Measurements from ENCODE around the gene GRIN2C. TPM values are rescaled to one million over a fixed set of nuclear protein-coding genes. Genes with fewer than 3 reads are reported as not detected.
A peak's percentile ranks its signal among the peaks of the same experiment; 100 is the strongest.

GRIN2C gene
- total RNA-seq, 1 donor from 2014 or later = 2.1 TPM

- peaks cover 64 to 69% (median 65%) of the 10 kb centered on the region in 3 donors for H3K27me3 ChIP-seq (ENCODE audit: control insufficient read depth in 3 of 3, insufficient read depth in 3 of 3, low read length in 3 of 3)
- peaks cover 0 to 3% (median 0%) of the 10 kb centered on the region in 3 donors for H3K36me3 ChIP-seq (ENCODE audit: control insufficient read depth in 3 of 3, insufficient read depth in 3 of 3, low read length in 3 of 3)
- H3K9ac ChIP-seq (ENCODE audit: low read depth in 1 of 3, low read length in 3 of 3) = no peak overlapping the region
- peaks cover 0 to 4% (median 0%) of the 10 kb centered on the region in 3 donors for H3K4me1 ChIP-seq (ENCODE audit: control insufficient read depth in 3 of 3, insufficient read depth in 3 of 3, low read length in 3 of 3)
- no peak overlapping the region for H3K4me3 ChIP-seq (ENCODE audit: low read length in 3 of 3)
- H3K27ac ChIP-seq (ENCODE audit: low read depth, low read length) = no peak overlapping the region
- H3K9me3 ChIP-seq (ENCODE audit: control insufficient read depth in 3 of 3, low read length in 3 of 3) = no peaks in the 10 kb centered on the region
These were observed 8.0 kb downstream of the GRIN2C start for GRCh38 chr17:74851612-74852236.

GRCh38 chr17:74850914-74851313 lies 8.8 kb downstream of the GRIN2C start:
- H3K9ac ChIP-seq (ENCODE audit: low read depth in 1 of 3, low read length in 3 of 3) = no peak overlapping the region
- H3K9me3 ChIP-seq (ENCODE audit: control insufficient read depth in 3 of 3, low read length in 3 of 3) = no peaks in the 10 kb centered on the region
- H3K4me1 ChIP-seq (ENCODE audit: control insufficient read depth in 3 of 3, insufficient read depth in 3 of 3, low read length in 3 of 3) = peaks cover 0 to 4% (median 0%) of the 10 kb centered on the region in 3 donors
- H3K27me3 ChIP-seq (ENCODE audit: control insufficient read depth in 3 of 3, insufficient read depth in 3 of 3, low read length in 3 of 3) = peaks cover 68 to 73% (median 71%) of the 10 kb centered on the region in 3 donors
- H3K36me3 ChIP-seq (ENCODE audit: control insufficient read depth in 3 of 3, insufficient read depth in 3 of 3, low read length in 3 of 3) = peaks cover 0 to 3% (median 0%) of the 10 kb centered on the region in 3 donors
- H3K27ac ChIP-seq (ENCODE audit: low read depth, low read length) = no peak overlapping the region
- H3K4me3 ChIP-seq (ENCODE audit: low read length in 3 of 3) = no peak overlapping the region

DNA sequence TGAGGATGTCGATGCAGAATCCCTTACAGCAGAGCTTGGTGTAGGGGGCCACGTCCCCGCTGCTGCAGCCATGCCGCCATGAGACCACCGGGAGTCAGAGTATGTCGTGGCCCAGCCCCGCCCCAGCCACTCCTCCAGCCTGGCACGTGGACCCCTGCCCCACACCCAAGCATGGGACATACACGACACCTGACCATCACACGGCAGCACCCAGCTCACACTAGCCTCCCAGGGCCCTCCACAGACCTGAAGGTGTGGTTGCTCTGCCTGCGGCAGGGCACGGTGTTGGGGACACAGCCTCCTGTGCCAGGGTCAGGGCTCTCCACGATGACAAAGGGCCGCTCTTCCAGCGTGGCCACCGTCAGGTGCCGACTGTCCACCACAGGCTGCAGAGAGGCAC lies 9.4 kb downstream of the GRIN2C start:
- H3K4me1 ChIP-seq (ENCODE audit: control insufficient read depth in 3 of 3, insufficient read depth in 3 of 3, low read length in 3 of 3) = peaks cover 0 to 2% (median 0%) of the 10 kb centered on the region in 3 donors
- H3K9me3 ChIP-seq (ENCODE audit: control insufficient read depth in 3 of 3, low read length in 3 of 3) = no peaks in the 10 kb centered on the region
- H3K27me3 ChIP-seq (ENCODE audit: control insufficient read depth in 3 of 3, insufficient read depth in 3 of 3, low read length in 3 of 3) = peaks cover 68 to 74% (median 71%) of the 10 kb centered on the region in 3 donors
- H3K36me3 ChIP-seq (ENCODE audit: control insufficient read depth in 3 of 3, insufficient read depth in 3 of 3, low read length in 3 of 3) = peaks cover 0 to 3% (median 0%) of the 10 kb centered on the region in 3 donors
- no peak overlapping the region for H3K27ac ChIP-seq (ENCODE audit: low read depth, low read length)
- no peak overlapping the region for H3K4me3 ChIP-seq (ENCODE audit: low read length in 3 of 3)
- no peak overlapping the region for H3K9ac ChIP-seq (ENCODE audit: low read depth in 1 of 3, low read length in 3 of 3)

DNA sequence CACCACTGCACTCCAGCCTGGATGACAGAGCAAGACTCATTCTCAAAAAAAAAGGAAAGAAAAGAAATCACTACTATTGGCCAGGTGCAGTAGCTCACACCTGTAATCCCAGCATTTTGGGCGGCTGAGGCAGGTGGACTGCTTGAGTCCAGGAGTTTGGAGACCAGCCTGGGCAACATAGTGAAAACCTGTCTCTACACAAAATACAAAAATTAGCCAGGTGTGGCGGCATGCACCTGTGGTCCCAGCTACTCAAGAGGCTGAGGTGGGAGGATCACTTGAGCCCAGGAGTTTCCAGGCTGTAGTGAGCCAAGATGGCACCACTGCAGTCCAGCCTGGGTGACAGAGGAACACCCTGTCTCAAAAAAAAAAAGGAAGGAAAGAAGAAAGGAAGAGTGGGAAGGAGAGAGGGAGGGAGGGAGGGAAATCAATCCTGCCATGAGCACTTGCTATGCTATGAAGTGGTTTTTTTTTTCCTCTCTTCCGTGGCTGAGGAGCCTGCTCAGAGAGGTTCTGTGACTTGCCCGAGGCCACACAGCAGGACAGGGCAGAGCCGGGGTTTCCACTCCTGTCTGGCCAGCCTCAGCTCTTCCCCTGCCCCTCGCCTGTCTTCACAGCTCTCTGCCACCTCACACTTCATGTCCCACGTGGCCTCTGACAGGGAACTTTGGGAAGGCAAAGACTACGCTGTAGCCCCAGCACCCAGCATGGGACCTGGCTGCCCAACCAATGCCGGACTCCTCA lies 10.9 kb downstream of the GRIN2C start:
- Histone ChIP-seq H3K36me3 (ENCODE audit: control insufficient read depth in 3 of 3, insufficient read depth in 3 of 3, low read length in 3 of 3) (peaks cover 0 to 3% (median 0%) of the 10 kb centered on the region in 3 donors), H3K9ac (ENCODE audit: low read depth in 1 of 3, low read length in 3 of 3) (no peak overlapping the region), H3K27me3 (ENCODE audit: control insufficient read depth in 3 of 3, insufficient read depth in 3 of 3, low read length in 3 of 3) (peaks cover 61 to 68% (median 61%) of the 10 kb centered on the region in 3 donors), H3K4me3 (ENCODE audit: low read length in 3 of 3) (no peak overlapping the region), H3K27ac (ENCODE audit: low read depth, low read length) (no peak overlapping the region), H3K4me1 (ENCODE audit: control insufficient read depth in 3 of 3, insufficient read depth in 3 of 3, low read length in 3 of 3) (peaks cover 0 to 2% (median 0%) of the 10 kb centered on the region in 3 donors), H3K9me3 (ENCODE audit: control insufficient read depth in 3 of 3, low read length in 3 of 3) (no peaks in the 10 kb centered on the region)

DNA sequence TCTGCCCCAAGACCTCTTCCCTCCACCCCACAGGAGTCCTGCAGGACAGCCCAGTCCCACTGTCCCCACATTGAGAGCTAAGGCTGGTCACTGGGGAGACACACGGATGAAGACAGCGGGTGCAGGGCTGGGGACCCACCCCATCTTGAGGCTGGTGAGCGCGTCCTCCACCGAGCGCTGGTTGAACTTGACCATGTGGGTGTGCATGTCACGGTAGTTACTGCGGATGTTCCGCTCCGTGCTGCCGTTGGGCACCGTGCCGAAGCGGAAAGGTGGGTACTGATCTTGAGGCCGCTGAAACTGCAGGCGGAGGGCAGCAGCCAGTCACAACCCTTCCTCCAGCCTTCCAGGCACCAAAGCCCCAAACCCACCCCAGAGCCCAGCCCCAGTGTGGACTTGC lies 13.1 kb downstream of the GRIN2C start:
- Histone ChIP-seq H3K4me1 (ENCODE audit: control insufficient read depth in 3 of 3, insufficient read depth in 3 of 3, low read length in 3 of 3) (peaks cover 4 to 9% (median 9%) of the 10 kb centered on the region in 3 donors), H3K4me3 (ENCODE audit: low read length in 3 of 3) (no peak overlapping the region), H3K36me3 (ENCODE audit: control insufficient read depth in 3 of 3, insufficient read depth in 3 of 3, low read length in 3 of 3) (peaks cover 0 to 3% (median 0%) of the 10 kb centered on the region in 3 donors), H3K9me3 (ENCODE audit: control insufficient read depth in 3 of 3, low read length in 3 of 3) (no peaks in the 10 kb centered on the region), H3K27me3 (ENCODE audit: control insufficient read depth in 3 of 3, insufficient read depth in 3 of 3, low read length in 3 of 3) (peaks cover 50 to 67% (median 54%) of the 10 kb centered on the region in 3 donors), H3K27ac (ENCODE audit: low read depth, low read length) (no peak overlapping the region), H3K9ac (ENCODE audit: low read depth in 1 of 3, low read length in 3 of 3) (no peak overlapping the region)

DNA sequence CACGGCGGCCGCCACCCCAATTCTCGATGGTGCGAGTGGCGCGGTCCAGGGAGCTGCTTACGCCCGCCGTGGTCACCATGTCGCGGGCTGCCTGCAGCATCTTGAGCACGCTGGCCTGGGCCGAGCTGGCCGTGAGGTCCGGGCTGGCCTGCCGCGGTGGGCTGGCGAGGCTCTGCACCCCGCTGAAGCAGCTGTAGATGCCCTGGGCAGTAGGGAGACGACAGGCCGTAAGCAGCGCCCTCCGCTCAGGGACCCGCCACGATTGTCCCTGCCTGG lies 16.4 kb downstream of the GRIN2C start:
- Histone ChIP-seq H3K9ac (ENCODE audit: low read depth in 1 of 3, low read length in 3 of 3) (no peak overlapping the region), H3K9me3 (ENCODE audit: control insufficient read depth in 3 of 3, low read length in 3 of 3) (no peaks in the 10 kb centered on the region), H3K36me3 (ENCODE audit: control insufficient read depth in 3 of 3, insufficient read depth in 3 of 3, low read length in 3 of 3) (peaks cover 0 to 2% (median 0%) of the 10 kb centered on the region in 3 donors), H3K4me3 (ENCODE audit: low read length in 3 of 3) (no peak overlapping the region), H3K27me3 (ENCODE audit: control insufficient read depth in 3 of 3, insufficient read depth in 3 of 3, low read length in 3 of 3) (peaks cover 28 to 48% (median 45%) of the 10 kb centered on the region in 3 donors), H3K4me1 (ENCODE audit: control insufficient read depth in 3 of 3, insufficient read depth in 3 of 3, low read length in 3 of 3) (peaks cover 21 to 26% (median 22%) of the 10 kb centered on the region in 3 donors), H3K27ac (ENCODE audit: low read depth, low read length) (no peak overlapping the region)

DNA sequence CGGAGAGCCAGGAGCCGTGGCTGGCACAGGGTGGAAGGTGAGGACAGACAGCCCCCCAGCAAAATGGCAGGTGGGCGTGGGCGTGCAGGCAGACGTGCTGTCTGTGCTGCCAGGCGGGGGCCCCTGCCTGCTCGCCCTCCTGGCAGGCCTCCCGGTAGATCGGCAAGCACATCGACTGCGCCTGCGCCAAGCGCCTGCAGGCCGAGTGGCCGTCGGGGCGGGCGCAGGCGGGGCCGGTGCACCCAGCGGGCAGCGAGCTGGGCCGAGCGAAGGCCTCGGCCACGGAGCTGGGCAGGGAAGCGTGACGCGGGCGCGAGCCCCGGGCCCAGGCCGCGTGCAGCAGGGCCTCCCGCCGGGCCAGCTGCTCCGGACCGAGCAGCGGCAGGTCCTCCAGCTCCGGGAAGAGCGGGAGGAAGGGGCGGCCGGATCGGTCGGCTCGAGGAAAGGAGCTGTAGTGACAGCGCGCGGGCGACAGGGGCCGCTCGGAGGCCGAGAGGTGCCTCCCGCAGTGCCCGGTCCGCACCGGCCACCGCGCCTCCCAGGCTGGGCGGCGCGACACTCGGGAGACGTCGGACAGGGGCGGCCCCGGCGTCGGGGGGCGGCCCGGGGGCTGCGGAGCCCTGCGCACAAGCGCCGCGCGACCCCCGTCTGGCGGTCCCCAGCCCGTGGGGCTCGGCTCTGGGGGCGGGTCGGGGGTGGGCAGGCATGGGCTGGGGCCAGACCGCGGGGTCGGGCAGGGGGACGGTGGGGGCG lies 16.9 kb downstream of the GRIN2C start:
- Histone ChIP-seq H3K9ac (ENCODE audit: low read depth in 1 of 3, low read length in 3 of 3) (peak overlapping the region in 1 of 3 donors; percentile 40), H3K36me3 (ENCODE audit: control insufficient read depth in 3 of 3, insufficient read depth in 3 of 3, low read length in 3 of 3) (peaks cover 0 to 2% (median 0%) of the 10 kb centered on the region in 3 donors), H3K27me3 (ENCODE audit: control insufficient read depth in 3 of 3, insufficient read depth in 3 of 3, low read length in 3 of 3) (peaks cover 28 to 48% (median 45%) of the 10 kb centered on the region in 3 donors), H3K4me3 (ENCODE audit: low read length in 3 of 3) (peak overlapping the region in 2 of 3 donors; percentile 29 to 57), H3K9me3 (ENCODE audit: control insufficient read depth in 3 of 3, low read length in 3 of 3) (no peaks in the 10 kb centered on the region), H3K4me1 (ENCODE audit: control insufficient read depth in 3 of 3, insufficient read depth in 3 of 3, low read length in 3 of 3) (peaks cover 21 to 26% (median 22%) of the 10 kb centered on the region in 3 donors), H3K27ac (ENCODE audit: low read depth, low read length) (no peak overlapping the region)

GRCh38 chr17:74842146-74842598 lies 17.5 kb downstream of the GRIN2C start:
- Histone ChIP-seq H3K4me1 (ENCODE audit: control insufficient read depth in 3 of 3, insufficient read depth in 3 of 3, low read length in 3 of 3) (peaks cover 21 to 26% (median 22%) of the 10 kb centered on the region in 3 donors), H3K4me3 (ENCODE audit: low read length in 3 of 3) (peak overlapping the region in 1 of 3 donors; percentile 57), H3K27ac (ENCODE audit: low read depth, low read length) (no peak overlapping the region), H3K36me3 (ENCODE audit: control insufficient read depth in 3 of 3, insufficient read depth in 3 of 3, low read length in 3 of 3) (peaks cover 0 to 3% (median 0%) of the 10 kb centered on the region in 3 donors), H3K9ac (ENCODE audit: low read depth in 1 of 3, low read length in 3 of 3) (peak overlapping the region in 1 of 3 donors; percentile 45), H3K27me3 (ENCODE audit: control insufficient read depth in 3 of 3, insufficient read depth in 3 of 3, low read length in 3 of 3) (peaks cover 28 to 45% (median 45%) of the 10 kb centered on the region in 3 donors), H3K9me3 (ENCODE audit: control insufficient read depth in 3 of 3, low read length in 3 of 3) (no peaks in the 10 kb centered on the region)

DNA sequence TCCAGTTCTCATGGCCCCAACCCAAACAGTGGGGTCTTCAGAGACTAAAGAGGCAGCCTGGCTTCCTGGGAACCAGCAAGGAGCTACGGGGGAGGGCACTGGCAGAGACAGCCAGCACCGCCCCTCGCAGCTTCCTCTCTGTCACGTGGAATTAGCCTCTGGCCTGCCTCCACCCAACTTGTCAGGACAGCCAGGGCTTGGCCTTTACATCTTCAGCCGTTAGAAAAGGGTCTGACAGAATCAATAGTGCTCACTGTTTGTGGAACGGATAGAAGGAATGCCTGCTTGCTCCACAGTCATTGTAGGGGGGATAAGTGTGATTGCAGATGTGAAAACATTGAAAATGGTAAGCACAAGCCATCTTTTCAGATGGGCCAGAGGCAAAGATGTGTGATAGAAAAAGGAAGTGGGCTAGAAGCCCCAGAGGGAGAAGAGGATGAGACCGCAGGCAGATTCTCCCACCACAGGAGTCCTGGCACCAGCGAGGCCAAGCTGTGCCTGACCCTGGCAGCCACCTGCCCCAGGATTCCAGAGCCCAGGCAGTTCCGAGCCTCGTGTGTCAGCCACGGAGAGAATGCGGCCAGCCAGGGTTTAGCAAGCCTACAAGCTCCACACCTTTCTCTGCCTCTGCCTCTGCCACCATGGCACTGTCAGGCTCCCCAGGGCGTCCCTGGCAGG lies 18.6 kb downstream of the GRIN2C start:
- peak overlapping the region in 1 of 3 donors; percentile 15 for H3K4me3 ChIP-seq (ENCODE audit: low read length in 3 of 3)
- peak overlapping the region; percentile 6 to 51 (median 27) for H3K9ac ChIP-seq (ENCODE audit: low read depth in 1 of 3, low read length in 3 of 3)
- H3K27me3 ChIP-seq (ENCODE audit: control insufficient read depth in 3 of 3, insufficient read depth in 3 of 3, low read length in 3 of 3) = peaks cover 21 to 41% (median 40%) of the 10 kb centered on the region in 3 donors
- peaks cover 21 to 26% (median 22%) of the 10 kb centered on the region in 3 donors for H3K4me1 ChIP-seq (ENCODE audit: control insufficient read depth in 3 of 3, insufficient read depth in 3 of 3, low read length in 3 of 3)
- H3K9me3 ChIP-seq (ENCODE audit: control insufficient read depth in 3 of 3, low read length in 3 of 3) = no peaks in the 10 kb centered on the region
- peak overlapping the region; percentile 30 for H3K27ac ChIP-seq (ENCODE audit: low read depth, low read length)
- peaks cover 4 to 10% (median 4%) of the 10 kb centered on the region in 3 donors for H3K36me3 ChIP-seq (ENCODE audit: control insufficient read depth in 3 of 3, insufficient read depth in 3 of 3, low read length in 3 of 3)

Measured in skeletal muscle tissue (tissue), 4 donors.